Activated T-cell treated with anti-CD3 and anti-CD28 coated beads, Interleukin-2, amount 50 U/mL, for 4 hours (primary cell): ENCODE measurements around the gene FAU. TPM values are rescaled to one million over a fixed set of nuclear protein-coding genes. Genes with fewer than 3 reads are reported as not detected.

Experiments
- ATAC-seq, 2 donors: fragments of 200-7000 bp; cut with Tn5 transposase; one replicate each; pipeline ENCODE4 v1.10.0; 2021
- DNase-seq: peaks from one replicate; pipeline ENCODE4 v3.0.0-alpha.2; 2020
- H3K27me3 Mint-ChIP-seq: one replicate; pipeline ENCODE4 v1.8.0; 2021; ENCODE audit warnings: low read depth, mixed read lengths
- H3K36me3 Mint-ChIP-seq: one replicate; pipeline ENCODE4 v1.8.0; 2022; ENCODE audit warnings: mixed read lengths; ENCODE audit not compliant: insufficient read depth
- H3K4me1 Mint-ChIP-seq: one replicate; pipeline ENCODE4 v1.8.0; 2021; ENCODE audit warnings: low read depth, mixed read lengths
- H3K4me3 Mint-ChIP-seq: one replicate; pipeline ENCODE4 v1.8.0; 2021; ENCODE audit warnings: mild to moderate bottlenecking, moderate library complexity, mixed read lengths
- H3K9me3 Mint-ChIP-seq: one replicate; pipeline ENCODE4 v1.8.0; 2021; ENCODE audit warnings: mixed read lengths
- total RNA-seq, 3 donors: library from RNA; stranded (reverse); gene quantifications; one replicate each; pipeline ENCODE4 v1.2.1, GENCODE V29; 2021

The FAU gene
- total RNA-seq, result 1,000 to 10,000 TPM; 1,673 to 1,831 (median 1,724) TPM

DNA sequence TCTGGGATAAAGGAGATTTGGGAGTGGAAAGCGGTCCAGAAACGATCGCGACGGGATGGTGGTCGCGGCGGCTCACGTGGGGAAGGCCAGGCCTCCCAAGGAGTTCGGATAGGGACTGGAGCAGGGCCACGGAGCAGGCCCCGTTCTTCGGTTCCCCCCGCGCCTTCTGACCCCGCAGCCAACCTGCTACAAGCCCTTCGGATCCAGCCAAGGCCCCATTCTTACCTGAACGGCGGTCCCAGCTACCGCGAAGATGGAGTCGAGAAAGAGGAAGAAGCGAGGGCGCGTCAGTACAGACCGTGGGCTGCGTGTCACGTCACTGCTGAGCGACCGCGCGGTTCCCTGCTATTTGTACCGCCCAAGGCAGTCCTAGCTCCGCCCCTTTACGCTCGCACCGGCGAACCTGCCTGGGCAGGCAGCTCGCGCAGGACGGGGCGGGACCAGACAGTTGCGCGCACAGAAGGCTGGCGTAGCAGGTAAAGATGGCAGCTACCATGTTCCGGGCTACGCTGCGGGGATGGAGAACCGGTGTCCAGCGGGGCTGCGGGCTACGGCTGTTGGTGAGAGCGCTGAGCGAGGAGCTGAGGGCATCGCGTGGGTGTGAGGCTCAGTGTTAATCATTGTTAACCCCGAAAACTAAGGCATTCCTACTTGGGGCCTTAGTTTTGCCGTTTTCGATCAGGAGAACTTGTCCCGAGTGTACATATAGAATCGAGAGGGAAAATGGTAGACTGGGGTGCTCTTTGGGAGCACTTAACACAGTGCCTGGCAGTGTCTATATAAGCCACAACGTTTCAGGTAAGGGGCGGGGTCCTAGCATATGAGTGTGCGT is at the start of gene FAU, which contains the start of gene MRPL49:
Gene FAU (minus strand): TSS at position 270 of the 832 bp plus-strand sequence. CDS start 321 bp downstream, outside the sequence.
Gene MRPL49 (plus strand): TSS at position 457 of the 832 bp plus-strand sequence. CDS start 26 bp downstream, at position 483.
- Mint-ChIP-seq H3K4me1 (peaks cover 46% of the 10 kb centered on the region), H3K27me3 (no peaks in the 10 kb centered on the region), H3K36me3 (peaks cover 40% of the 10 kb centered on the region), H3K4me3 (peak within 1 kb of the TSS; percentile 100), H3K9me3 (no peaks in the 10 kb centered on the region)
- DNase-seq (peak; percentile 98), ATAC-seq (peak; percentile 86 to 87)

GRCh38 chr11:65170058-65170534 is 48.2 kb upstream of the FAU start, which contains the start of gene SPDYC:
Gene SPDYC (plus strand): TSS chr11:65170233. CDS start chr11:65171358, 1,125 bp downstream.
- no peaks in the 10 kb centered on the region for H3K36me3 Mint-ChIP-seq
- H3K4me1 Mint-ChIP-seq, result peaks cover 6% of the 10 kb centered on the region
- no peak within 1 kb of the TSS for H3K4me3 Mint-ChIP-seq
- no peak for DNase-seq
- no peaks in the 10 kb centered on the region for H3K9me3 Mint-ChIP-seq
- no peak for ATAC-seq
- H3K27me3 Mint-ChIP-seq, result no peaks in the 10 kb centered on the region

DNA sequence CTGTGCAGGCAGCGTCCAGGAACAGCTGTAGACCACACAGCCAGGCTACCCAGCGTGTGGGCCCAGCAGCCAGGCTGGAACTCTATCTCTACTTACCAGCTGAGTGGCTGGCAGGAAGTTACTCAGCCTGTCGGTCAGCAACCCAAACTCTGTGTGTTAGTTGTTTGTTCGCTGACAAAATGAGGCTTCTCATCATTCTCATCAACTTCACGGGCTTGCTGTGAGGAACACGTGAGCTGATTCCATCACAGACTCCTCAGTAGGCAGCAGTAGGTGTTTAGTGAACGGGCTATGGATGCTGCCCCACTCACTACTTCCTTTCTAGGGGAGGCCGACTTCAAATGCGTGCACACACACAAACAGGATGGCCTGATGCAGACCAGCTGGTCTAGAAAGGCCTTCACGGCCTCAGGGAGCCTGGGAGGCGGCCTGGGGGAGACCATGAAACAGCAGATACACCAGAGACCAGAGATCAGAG is 47.3 kb upstream of the FAU start:
- no peaks in the 10 kb centered on the region for H3K27me3 Mint-ChIP-seq
- no peaks in the 10 kb centered on the region for H3K36me3 Mint-ChIP-seq
- no peak overlapping the region for H3K4me3 Mint-ChIP-seq
- H3K4me1 Mint-ChIP-seq, result peaks cover 6% of the 10 kb centered on the region
- no peaks in the 10 kb centered on the region for H3K9me3 Mint-ChIP-seq
- no peak for DNase-seq
- peak in 1 of 2 donors; percentile 32 for ATAC-seq

DNA sequence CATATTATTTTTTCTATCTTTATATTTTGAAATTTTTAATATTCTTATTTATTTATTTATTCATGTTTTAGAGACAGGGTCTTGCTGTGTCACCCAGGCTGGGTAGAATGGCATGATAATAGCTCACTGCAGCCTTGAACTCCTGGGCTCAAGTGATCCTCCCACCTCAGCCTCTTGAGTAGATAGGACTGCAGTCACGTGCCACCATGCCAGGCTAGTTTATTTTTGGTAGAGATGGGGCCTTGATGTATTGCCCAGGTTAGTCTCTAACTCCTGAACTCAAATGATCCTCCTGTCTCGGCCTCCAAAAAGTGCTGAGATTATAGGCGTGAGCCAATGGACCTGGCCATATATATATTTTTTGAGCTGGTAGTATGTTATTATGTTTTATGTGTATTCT is 45.7 kb upstream of the FAU start:
- Mint-ChIP-seq H3K36me3 (no peaks in the 10 kb centered on the region), H3K4me1 (peaks cover 6% of the 10 kb centered on the region), H3K4me3 (no peak overlapping the region), H3K9me3 (no peaks in the 10 kb centered on the region), H3K27me3 (no peaks in the 10 kb centered on the region)
- ATAC-seq, result no peak
- DNase-seq, result no peak

DNA sequence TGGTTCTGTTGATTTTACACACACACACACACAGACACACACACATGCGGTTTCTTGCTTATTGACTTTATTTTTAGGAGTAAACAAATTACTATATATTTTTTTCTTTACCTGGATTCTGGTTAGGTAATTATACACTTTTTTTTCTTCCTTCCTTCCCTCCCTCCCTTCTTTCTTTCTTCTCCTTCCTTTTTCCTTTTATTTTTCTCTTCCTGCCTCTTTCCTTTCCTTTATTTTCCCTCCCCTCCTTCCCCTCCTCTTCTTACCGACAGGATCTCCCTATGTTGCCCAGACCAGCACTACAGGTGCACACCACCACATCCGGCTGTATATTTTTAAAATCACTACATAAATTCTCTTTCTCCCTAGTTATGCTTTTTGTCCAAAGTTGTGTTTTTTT is 45.0 kb upstream of the FAU start:
- no peaks in the 10 kb centered on the region for H3K36me3 Mint-ChIP-seq
- H3K9me3 Mint-ChIP-seq, result no peaks in the 10 kb centered on the region
- no peak overlapping the region for H3K4me3 Mint-ChIP-seq
- H3K27me3 Mint-ChIP-seq, result no peaks in the 10 kb centered on the region
- peaks cover 6% of the 10 kb centered on the region for H3K4me1 Mint-ChIP-seq
- DNase-seq, result no peak
- no peak for ATAC-seq

GRCh38 chr11:65165410-65166317 is 43.7 kb upstream of the FAU start:
- Mint-ChIP-seq H3K9me3 (no peaks in the 10 kb centered on the region), H3K4me3 (no peak overlapping the region)
- ATAC-seq, result no peak

DNA sequence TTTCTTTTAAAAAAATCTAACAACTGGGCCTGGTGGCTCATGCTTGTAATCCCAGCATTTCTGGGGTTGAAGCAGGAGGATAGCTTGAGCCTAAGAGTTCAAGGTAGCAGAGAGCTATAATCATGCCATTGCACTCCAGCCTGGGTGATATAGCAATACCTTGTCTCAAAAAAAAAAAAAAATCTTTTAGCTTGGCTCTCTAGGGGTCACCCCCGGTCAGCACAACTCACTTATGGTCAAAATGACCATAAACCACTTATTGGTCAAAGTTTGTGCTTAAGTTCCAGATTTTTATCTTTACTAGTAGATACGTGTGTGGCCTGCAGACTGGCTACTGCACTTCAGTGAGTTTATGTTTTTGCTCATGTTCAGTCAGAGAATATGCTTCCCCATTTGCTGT is 41.8 kb upstream of the FAU start:
- ATAC-seq, result no peak
- no peak for DNase-seq
- Mint-ChIP-seq H3K9me3 (no peaks in the 10 kb centered on the region), H3K27me3 (peaks cover 4% of the 10 kb centered on the region), H3K4me1 (no peaks in the 10 kb centered on the region), H3K4me3 (no peak overlapping the region), H3K36me3 (no peaks in the 10 kb centered on the region)

More at GRCh38 chr11:65165410-65166317, 43.7 kb upstream of the FAU start:
- Mint-ChIP-seq H3K36me3 (no peaks in the 10 kb centered on the region), H3K27me3 (no peaks in the 10 kb centered on the region), H3K4me1 (peaks cover 6% of the 10 kb centered on the region)
- no peak for DNase-seq

GRCh38 chr11:65160643-65161042 is 38.7 kb upstream of the FAU start:
- no peaks in the 10 kb centered on the region for H3K4me1 Mint-ChIP-seq
- DNase-seq (no peak), ATAC-seq (no peak)
- H3K27me3 Mint-ChIP-seq, result peaks cover 4% of the 10 kb centered on the region
- H3K36me3 Mint-ChIP-seq, result no peaks in the 10 kb centered on the region
- no peaks in the 10 kb centered on the region for H3K9me3 Mint-ChIP-seq
- H3K4me3 Mint-ChIP-seq, result no peak overlapping the region

- no peaks in the 10 kb centered on the region for H3K9me3 Mint-ChIP-seq
- H3K4me1 Mint-ChIP-seq, result no peaks in the 10 kb centered on the region
- H3K4me3 Mint-ChIP-seq, result no peak overlapping the region
- ATAC-seq (no peak), DNase-seq (no peak)
- no peaks in the 10 kb centered on the region for H3K36me3 Mint-ChIP-seq
- peaks cover 4% of the 10 kb centered on the region for H3K27me3 Mint-ChIP-seq
Observed at GRCh38 chr11:65159012-65159411, 37.1 kb upstream of the FAU start.

DNA sequence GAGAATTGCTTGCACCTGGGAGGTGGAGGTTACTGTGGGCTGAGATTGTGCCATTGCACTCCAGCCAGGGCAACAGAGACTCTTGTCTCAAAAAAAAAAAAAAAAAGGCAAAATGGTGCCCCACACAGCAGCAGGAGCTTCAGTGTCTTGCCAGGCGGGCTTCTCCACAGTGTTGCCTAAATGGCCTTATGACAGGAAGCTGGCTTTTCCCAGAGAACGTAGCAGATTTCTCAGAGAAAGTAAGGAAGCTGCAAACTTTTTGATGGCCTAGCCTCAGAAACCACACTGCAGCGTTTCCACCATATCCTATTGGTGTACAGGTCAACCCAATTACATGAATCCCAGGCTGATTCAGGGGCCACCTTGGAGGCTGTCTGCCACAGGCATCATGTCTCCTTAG is 35.4 kb upstream of the FAU start:
- ATAC-seq, result no peak

DNA sequence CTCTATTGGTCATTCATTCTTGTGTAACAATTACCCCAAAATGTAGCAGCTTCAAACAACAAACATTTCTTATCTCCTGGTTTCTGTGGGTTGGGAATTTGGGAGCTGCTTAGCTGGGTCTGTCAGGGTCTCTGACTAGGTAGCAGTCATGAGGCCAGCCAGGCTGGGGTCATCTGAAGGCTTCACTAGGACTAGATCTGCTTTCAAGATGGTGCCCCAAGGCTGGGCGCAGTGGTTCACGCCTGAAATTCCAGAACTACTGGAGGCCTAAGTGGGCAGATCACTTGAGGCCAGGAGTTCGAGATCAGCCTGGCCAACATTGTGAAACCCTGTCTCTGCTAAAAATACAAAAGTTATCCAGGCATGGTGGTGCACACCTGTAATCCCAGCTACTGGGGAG is 35.0 kb upstream of the FAU start:
- no peaks in the 10 kb centered on the region for H3K9me3 Mint-ChIP-seq

More for the DNA sequence above, 35.4 kb upstream of the FAU start:
- Mint-ChIP-seq H3K27me3 (peaks cover 4% of the 10 kb centered on the region), H3K4me1 (no peaks in the 10 kb centered on the region), H3K9me3 (no peaks in the 10 kb centered on the region), H3K4me3 (no peak overlapping the region), H3K36me3 (no peaks in the 10 kb centered on the region)
- DNase-seq, result no peak

DNA sequence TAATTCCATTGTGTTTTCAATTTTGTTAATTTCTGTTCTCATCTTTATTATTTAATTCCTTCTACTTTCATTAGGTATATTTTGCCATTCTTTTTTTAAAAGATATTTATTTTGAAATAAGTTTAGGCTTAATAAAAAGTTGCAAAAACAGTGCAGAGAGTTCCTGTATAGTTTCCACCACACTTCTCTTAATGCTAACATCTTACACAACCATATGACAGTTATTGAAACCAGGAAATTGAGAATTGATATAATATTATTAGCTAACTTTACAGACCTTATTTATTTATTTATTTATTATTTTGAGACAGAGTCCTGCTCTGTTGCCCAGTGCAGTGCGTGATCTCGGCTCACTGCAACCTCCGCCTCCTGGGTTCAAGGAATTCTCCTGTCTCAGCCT is 34.3 kb upstream of the FAU start:
- no peaks in the 10 kb centered on the region for H3K4me1 Mint-ChIP-seq
- H3K36me3 Mint-ChIP-seq, result no peaks in the 10 kb centered on the region
- H3K4me3 Mint-ChIP-seq, result no peak overlapping the region
- DNase-seq (no peak), ATAC-seq (no peak)
- peaks cover 4% of the 10 kb centered on the region for H3K27me3 Mint-ChIP-seq
- H3K9me3 Mint-ChIP-seq, result no peaks in the 10 kb centered on the region

More for the DNA sequence above, 35.0 kb upstream of the FAU start:
- DNase-seq (no peak), ATAC-seq (no peak)
- Mint-ChIP-seq H3K27me3 (peaks cover 4% of the 10 kb centered on the region), H3K36me3 (no peaks in the 10 kb centered on the region), H3K4me1 (no peaks in the 10 kb centered on the region), H3K4me3 (no peak overlapping the region)

DNA sequence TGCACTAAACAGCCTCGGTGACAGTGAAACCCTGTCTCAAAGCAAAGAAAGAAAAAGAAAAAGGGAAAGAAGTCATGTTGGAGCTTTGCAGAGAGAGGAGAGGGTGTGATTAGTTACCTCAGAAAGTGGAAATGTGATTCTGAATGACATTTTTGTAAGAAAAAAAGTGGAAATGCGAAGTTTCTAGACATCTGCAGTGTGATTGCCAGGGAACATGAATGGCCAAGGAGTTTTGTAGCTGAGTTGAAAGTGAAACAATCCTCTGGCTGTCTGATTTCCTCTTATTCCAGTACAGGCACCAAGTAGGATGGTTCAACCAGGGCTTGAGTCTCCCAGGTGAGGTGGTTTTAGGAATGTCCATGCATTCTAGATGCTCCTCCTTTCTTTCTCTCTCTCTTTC is 30.2 kb upstream of the FAU start:
- no peak for DNase-seq
- no peak for ATAC-seq
- H3K36me3 Mint-ChIP-seq, result no peaks in the 10 kb centered on the region
- no peaks in the 10 kb centered on the region for H3K9me3 Mint-ChIP-seq
- H3K27me3 Mint-ChIP-seq, result peaks cover 1% of the 10 kb centered on the region
- H3K4me1 Mint-ChIP-seq, result no peaks in the 10 kb centered on the region
- no peak overlapping the region for H3K4me3 Mint-ChIP-seq

DNA sequence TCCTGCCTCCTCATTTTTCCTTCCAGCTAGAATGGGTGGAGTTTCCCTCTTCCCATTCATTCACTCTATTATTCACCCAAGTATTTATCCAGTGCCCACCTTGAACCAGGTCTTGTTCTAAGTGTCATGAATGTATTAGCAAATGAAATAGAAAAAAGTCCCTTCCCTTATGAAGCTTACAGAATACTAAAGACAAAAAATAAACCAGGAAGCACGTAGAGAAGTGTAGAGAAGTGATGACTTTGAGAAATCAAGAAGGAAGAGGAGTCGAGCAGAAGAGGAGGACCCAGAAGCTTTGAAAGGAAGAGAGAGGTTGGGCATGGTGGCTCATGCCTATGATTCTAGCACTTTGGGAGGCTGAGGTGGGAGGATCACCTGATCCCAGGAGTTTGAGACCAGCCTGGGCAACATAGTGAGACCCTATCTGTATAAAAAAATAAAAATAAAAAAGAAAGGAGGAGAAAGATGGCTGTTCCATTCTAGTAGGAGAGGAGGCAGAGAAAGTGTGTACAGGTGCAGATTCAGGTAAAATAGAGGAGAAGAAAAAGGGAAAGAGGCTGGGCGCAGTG is 29.5 kb upstream of the FAU start:
- no peak for DNase-seq
- peaks cover 1% of the 10 kb centered on the region for H3K27me3 Mint-ChIP-seq
- no peaks in the 10 kb centered on the region for H3K36me3 Mint-ChIP-seq
- no peak for ATAC-seq
- no peaks in the 10 kb centered on the region for H3K4me1 Mint-ChIP-seq
- H3K4me3 Mint-ChIP-seq, result no peak overlapping the region
- H3K9me3 Mint-ChIP-seq, result no peaks in the 10 kb centered on the region
